B cell (primary cell): Measurements from ENCODE around the gene KIF22. TPM values are rescaled to one million over a fixed set of nuclear protein-coding genes. Genes with fewer than 3 reads are reported as not detected.

Experiments used
- ATAC-seq: fragments of 200-7000 bp; cut with Tn5 transposase; one replicate; pipeline ENCODE4 v1.10.0; 2021; ENCODE audit warnings: low read depth, mild to moderate bottlenecking, moderate number of reproducible peaks, moderate library complexity
- CTCF ChIA-PET: fragments of 350-600 bp; sonication (Branson Sonifier 250); formaldehyde crosslinking; loops from one replicate; lab custom pipeline; 2021; ENCODE audit warnings: antibody characterized with exemption, inconsistent platforms; lab: Charles Lee
- POLR2A ChIA-PET: fragments of 350-600 bp; sonication (Branson Sonifier 250); formaldehyde crosslinking; loops from one replicate; lab custom pipeline; 2021; ENCODE audit warnings: antibody characterized with exemption; lab: Charles Lee
- DNase-seq: peaks from one replicate; pipeline ENCODE4 v3.0.0; 2013
- H2AFZ ChIP-seq: 2 replicates; pipeline ENCODE4 v1.6.1; 2012; ENCODE audit warnings: mild to moderate bottlenecking, low read depth, low read length; ENCODE audit not compliant: insufficient read depth, poor library complexity, severe bottlenecking
- H3K27ac ChIP-seq, 2 donors: 1 replicate in 1 of 2; 2 replicates in 1 of 2; pipeline ENCODE4 v1.5.1; 2012 to 2013; ENCODE audit warnings: low read length in 2 of 2, mild to moderate bottlenecking in 2 of 2, moderate library complexity in 1 of 2
- H3K27me3 ChIP-seq, 4 experiments: fragments of 200-600 bp in 1 of 4; sonication (generic) in 1 of 4; replicated peaks in 1 of 4; 1 replicate in 2 of 4; 2 replicates in 2 of 4; pipeline versions ENCODE4 v1.6.1 to v1.7.0; 2013 to 2016; ENCODE audit warnings: low read length in 3 of 4, mild to moderate bottlenecking in 2 of 4, mixed read lengths in 1 of 4, moderate library complexity in 1 of 4; ENCODE audit not compliant: insufficient read depth in 4 of 4, control insufficient read depth in 3 of 4; ENCODE audit errors: control extremely low read depth in 1 of 4
- H3K36me3 ChIP-seq, 2 experiments: replicated peaks in 1 of 2; 1 replicate in 1 of 2; 2 replicates in 1 of 2; pipeline versions ENCODE4 v1.6.1 to v1.7.1; 2013; ENCODE audit warnings: low read length in 1 of 2; ENCODE audit not compliant: insufficient read depth in 2 of 2, control insufficient read depth in 1 of 2; ENCODE audit errors: control extremely low read depth in 1 of 2, extremely low read depth in 1 of 2
- H3K4me1 ChIP-seq, 2 donors: fragments of 200-600 bp in 1 of 2; sonication (generic) in 1 of 2; 1 replicate in 1 of 2; 2 replicates in 1 of 2; pipeline versions ENCODE4 v1.5.1 to v1.6.1; 2013 to 2017; ENCODE audit warnings: low read length in 2 of 2; ENCODE audit not compliant: control insufficient read depth in 2 of 2, insufficient read depth in 2 of 2
- H3K4me2 ChIP-seq: replicated peaks from 2 replicates; pipeline ENCODE3; 2012; ENCODE audit warnings: mild to moderate bottlenecking, low read depth, low read length; ENCODE audit not compliant: poor library complexity, severe bottlenecking
- H3K4me3 ChIP-seq, 5 experiments: fragments of 200-600 bp in 1 of 5; sonication (generic) in 1 of 5; 1 replicate in 3 of 5; 2 replicates in 2 of 5; pipeline versions ENCODE4 v1.5.1 to v1.7.0; 2011 to 2016; ENCODE audit warnings: low read length in 4 of 5, mild to moderate bottlenecking in 4 of 5, low read depth in 2 of 5, control low read depth in 1 of 5, moderate library complexity in 1 of 5; ENCODE audit not compliant: insufficient read depth in 1 of 5; ENCODE audit errors: control extremely low read depth in 1 of 5, extremely low read depth in 1 of 5
- H3K79me2 ChIP-seq: fragments of 200-600 bp; sonication (generic); one replicate; pipeline ENCODE4 v1.6.0; 2016; ENCODE audit warnings: low read length; ENCODE audit not compliant: control insufficient read depth, insufficient read depth
- H3K9ac ChIP-seq: fragments of 200-600 bp; sonication (generic); 2 replicates; pipeline ENCODE4 v1.6.1; 2017; ENCODE audit warnings: mild to moderate bottlenecking, low read length, moderate library complexity
- H3K9me3 ChIP-seq, 3 donors: one replicate each; pipeline versions ENCODE4 v1.6.1 to v1.7.1; 2013; ENCODE audit warnings: low read length in 2 of 3; ENCODE audit not compliant: control insufficient read depth in 2 of 3, insufficient read depth in 1 of 3; ENCODE audit errors: control extremely low read depth in 1 of 3
- H4K20me1 ChIP-seq: 2 replicates; pipeline ENCODE4 v1.6.0; 2012; ENCODE audit warnings: mild to moderate bottlenecking, low read length; ENCODE audit not compliant: insufficient read depth, control insufficient read depth, poor library complexity, severe bottlenecking
- H3K27ac Mint-ChIP-seq: one replicate; pipeline ENCODE4 v1.8.0; 2021; ENCODE audit warnings: mixed read lengths
- H3K27me3 Mint-ChIP-seq: one replicate; pipeline ENCODE4 v1.8.0; 2021; ENCODE audit warnings: mixed read lengths
- H3K4me1 Mint-ChIP-seq: one replicate; pipeline ENCODE4 v1.8.0; 2021; ENCODE audit warnings: mixed read lengths
- H3K4me3 Mint-ChIP-seq: one replicate; pipeline ENCODE4 v1.8.0; 2021; ENCODE audit warnings: mixed read lengths
- H3K9me3 Mint-ChIP-seq: one replicate; pipeline ENCODE4 v1.8.0; 2022; ENCODE audit warnings: mixed read lengths; ENCODE audit not compliant: insufficient read depth
- CTCF ChIP-seq: fragments of 200-600 bp; IDR thresholded peaks from one replicate; pipeline ENCODE4 v1.8.0; 2022; ENCODE audit warnings: antibody characterized with exemption, mild to moderate bottlenecking
- EZH2 ChIP-seq: IDR thresholded peaks from 2 replicates; pipeline ENCODE4 v1.6.1; 2012; ENCODE audit warnings: borderline replicate concordance, low read depth, mild to moderate bottlenecking, moderate library complexity, low read length; ENCODE audit not compliant: insufficient read depth, poor library complexity, severe bottlenecking
- WGBS: methylation state at CpG from one replicate; pipeline ENCODE4 v1.1.5; 2013; ENCODE audit warnings: missing lambda C conversion rate; ENCODE audit not compliant: insufficient coverage; 5-methylcytosine and 5-hydroxymethylcytosine counted together
- intact Hi-C: fragments of 100-400 bp; cut with micrococcal nuclease; formaldehyde crosslinking; loops from one replicate; pipeline ENCODE4 v1.10.0; 2022
- polyA plus RNA-seq: library from polyadenylated mRNA; depleted of rRNA; stranded (reverse); fragments of >200 nt; gene quantifications from 2 replicates; pipeline ENCODE4 v1.2.3, GENCODE V29; 2012
- total RNA-seq, 2 donors: library from RNA; stranded (reverse); fragments of 120-200 nt in 1 of 2; gene quantifications; 1 replicate in 1 of 2; 2 replicates in 1 of 2; pipeline versions ENCODE4 v1.2.3 to v1.2.4, GENCODE V29; 2013 to 2022

The KIF22 gene
- total and polyA plus RNA-seq, 2 donors (not counting 1 experiment from before 2014, with no cell fraction given) = 53.9 to 57.2 TPM

- CTCF ChIA-PET = interaction anchor here (0.6 to 5.7 kb wide), 9 partner anchors 9 to 874 kb away, joined by 3 to 66 read pairs (median 5); partner anchors contain the start of genes KIF22 and MAZ
- Histone ChIP-seq H3K36me3 (peaks cover 0 to 22% of the 10 kb centered on the region in 2 experiments), H2AFZ (peak within 1 kb of the TSS; percentile 61), H3K9me3 (no peaks in the 10 kb centered on the region), H3K27ac (peak within 1 kb of the TSS; percentile 82 to 95), H3K4me2 (peak within 1 kb of the TSS; percentile 73), H3K79me2 (peaks cover 87% of the 10 kb centered on the region), H4K20me1 (peaks cover 73% of the 10 kb centered on the region), H3K4me1 (peaks cover 38 to 55% of the 10 kb centered on the region in 2 donors), H3K27me3 (no peaks in the 10 kb centered on the region), H3K4me3 (peak within 1 kb of the TSS; percentile 43 to 93 (median 57)), H3K9ac (peak within 1 kb of the TSS; percentile 65)
- H3K4me3 Mint-ChIP-seq = peak within 1 kb of the TSS; percentile 96
- peak; percentile 68 for DNase-seq
- peak within 1 kb of the TSS; percentile 95 for H3K27ac Mint-ChIP-seq
- intact Hi-C loops = loop anchor here (1.0 to 2.0 kb wide), 2 partner anchors 29 to 43 kb away; partner anchors contain the start of gene CDIPT
- no peak for TF ChIP-seq CTCF
- no peak for TF ChIP-seq EZH2
- 0% methylated on average over 4 of the region's 4 CpGs for WGBS
- peak; percentile 7 for ATAC-seq
- no peaks in the 10 kb centered on the region for H3K9me3 Mint-ChIP-seq
- POLR2A ChIA-PET = interaction anchor here (0.5 to 1.3 kb wide), 5 partner anchors 15 to 191 kb away, joined by 3 to 4 read pairs (median 3); no protein-coding TSS in a partner anchor
- peaks cover 67% of the 10 kb centered on the region for H3K4me1 Mint-ChIP-seq
- no peaks in the 10 kb centered on the region for H3K27me3 Mint-ChIP-seq
Measured at GRCh38 chr16:29820271-29820701, 29.7 kb downstream of the KIF22 start, which contains the start of gene MVP. Gene MVP, plus strand, starts transcription at chr16:29820462. Its CDS starts 10,088 bp downstream, at chr16:29830550.
